Gastroesophageal sphincter (tissue), 4 donors: Measurements from ENCODE around the gene PRR20G. TPM values are rescaled to one million over a fixed set of nuclear protein-coding genes. Genes with fewer than 3 reads are reported as not detected.

ENCODE experiments used
- ATAC-seq: fragments of 150-250 bp; one replicate; pipeline ENCODE4 v1.9.1; 2016; ENCODE audit warnings: mild to moderate bottlenecking, moderate library complexity
- H3K27ac ChIP-seq, 4 donors: fragments of 200-600 bp; sonication (generic) in 3 of 4; 1 replicate in 3 of 4; 2 replicates in 1 of 4; pipeline ENCODE4 v1.5.1; 2016 to 2019
- H3K27me3 ChIP-seq: fragments of 200-600 bp; sonication (generic); one replicate; pipeline ENCODE4 v1.5.1; 2019
- H3K36me3 ChIP-seq, 2 donors: fragments of 200-600 bp; sonication (generic); one replicate each; pipeline ENCODE4 v1.5.1; 2019; ENCODE audit warnings: control low read depth in 1 of 2
- H3K4me1 ChIP-seq, 3 donors: fragments of 200-600 bp; sonication (generic); 1 replicate in 2 of 3; 2 replicates in 1 of 3; pipeline ENCODE4 v1.5.1; 2016 to 2019; ENCODE audit warnings: control low read depth in 2 of 3
- H3K4me3 ChIP-seq, 2 donors: fragments of 200-600 bp; sonication (generic); one replicate each; pipeline ENCODE4 v1.5.1; 2019; ENCODE audit warnings: mild to moderate bottlenecking in 1 of 2, moderate library complexity in 1 of 2
- H3K9me3 ChIP-seq, 3 donors: fragments of 200-600 bp; sonication (generic); one replicate each; pipeline ENCODE4 v1.5.1; 2017 to 2019; ENCODE audit warnings: control low read depth in 2 of 3
- EP300 ChIP-seq: sonication (generic); formaldehyde crosslinking; IDR thresholded peaks from one replicate; pipeline ENCODE4 v1.6.1; 2017; ENCODE audit warnings: antibody characterized with exemption, mild to moderate bottlenecking
- POLR2A ChIP-seq, 2 donors: fragments of 450-650 bp; IDR thresholded peaks; one replicate each; pipeline ENCODE4 v1.6.1; 2017; ENCODE audit warnings: antibody characterized with exemption in 2 of 2, mild to moderate bottlenecking in 2 of 2, moderate library complexity in 1 of 2
- POLR2AphosphoS5 ChIP-seq: sonication (generic); formaldehyde crosslinking; IDR thresholded peaks from one replicate; pipeline ENCODE4 v1.6.1; 2017; ENCODE audit warnings: antibody characterized with exemption
- WGBS, 2 donors: methylation state at CpG; one replicate each; pipeline ENCODE4 v1.1.5; 2018; ENCODE audit warnings: low coverage in 1 of 2; 5-methylcytosine and 5-hydroxymethylcytosine counted together
- total RNA-seq, 4 donors: library from RNA; depleted of rRNA; stranded (reverse); fragments of >200 nt; gene quantifications; one replicate each; pipeline ENCODE4 v1.1.0, GENCODE V29; 2016
- TF ChIP-seq, protein P1 (sequence below), 4 experiments: fragments of 200-600 bp in 2 of 4; fragments of 450-650 bp in 2 of 4; sonication (generic) in 1 of 4; IDR thresholded peaks; one replicate each; pipeline ENCODE4 v1.5.1; 2017 to 2019; ENCODE audit warnings: antibody characterized with exemption in 4 of 4, mild to moderate bottlenecking in 2 of 4, moderate library complexity in 2 of 4

Gene PRR20G
- total RNA-seq, 4 donors from 2014 or later: not detected

DNA sequence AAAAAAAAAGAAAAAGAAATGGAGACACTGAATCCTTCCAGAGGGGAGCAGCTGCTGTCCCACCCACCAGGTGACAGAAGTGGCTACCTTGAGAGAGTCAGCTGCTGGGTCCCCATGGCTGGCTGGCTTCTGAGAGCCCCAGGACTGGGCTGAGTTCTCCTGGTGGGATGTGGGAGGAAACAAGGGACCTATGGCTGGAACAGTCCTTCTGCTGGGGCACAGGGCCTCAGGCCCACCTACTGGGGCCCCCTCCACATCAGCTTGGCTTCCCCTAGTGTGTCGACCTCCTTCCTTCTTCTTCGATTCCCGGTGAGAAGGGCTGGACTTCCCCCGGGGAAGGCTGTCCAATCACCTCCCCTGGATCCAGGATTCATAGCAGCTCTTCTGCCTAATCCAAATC, 32.3 kb downstream of the PRR20G start:
- peaks cover 24% of the 10 kb centered on the region for H3K27me3 ChIP-seq
- H3K36me3 ChIP-seq: no peaks in the 10 kb centered on the region
- 47% methylated on average over 4 of the region's 4 CpGs; no CpG with 5 or more reads in 1 of the 2 donors for WGBS, 2 donors
- ATAC-seq: no peak
- H3K9me3 ChIP-seq: no peaks in the 10 kb centered on the region
- TF ChIP-seq, protein P1, sequence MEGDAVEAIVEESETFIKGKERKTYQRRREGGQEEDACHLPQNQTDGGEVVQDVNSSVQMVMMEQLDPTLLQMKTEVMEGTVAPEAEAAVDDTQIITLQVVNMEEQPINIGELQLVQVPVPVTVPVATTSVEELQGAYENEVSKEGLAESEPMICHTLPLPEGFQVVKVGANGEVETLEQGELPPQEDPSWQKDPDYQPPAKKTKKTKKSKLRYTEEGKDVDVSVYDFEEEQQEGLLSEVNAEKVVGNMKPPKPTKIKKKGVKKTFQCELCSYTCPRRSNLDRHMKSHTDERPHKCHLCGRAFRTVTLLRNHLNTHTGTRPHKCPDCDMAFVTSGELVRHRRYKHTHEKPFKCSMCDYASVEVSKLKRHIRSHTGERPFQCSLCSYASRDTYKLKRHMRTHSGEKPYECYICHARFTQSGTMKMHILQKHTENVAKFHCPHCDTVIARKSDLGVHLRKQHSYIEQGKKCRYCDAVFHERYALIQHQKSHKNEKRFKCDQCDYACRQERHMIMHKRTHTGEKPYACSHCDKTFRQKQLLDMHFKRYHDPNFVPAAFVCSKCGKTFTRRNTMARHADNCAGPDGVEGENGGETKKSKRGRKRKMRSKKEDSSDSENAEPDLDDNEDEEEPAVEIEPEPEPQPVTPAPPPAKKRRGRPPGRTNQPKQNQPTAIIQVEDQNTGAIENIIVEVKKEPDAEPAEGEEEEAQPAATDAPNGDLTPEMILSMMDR (IDR thresholded peaks at IDR 0.05): no peak
- TF ChIP-seq POLR2AphosphoS5 (no peak), POLR2A (IDR thresholded peaks at IDR 0.05) (no peak), EP300 (no peak)
- H3K27ac ChIP-seq: no peak overlapping the region
- no peaks in the 10 kb centered on the region for H3K4me1 ChIP-seq
- no peak overlapping the region for H3K4me3 ChIP-seq

DNA sequence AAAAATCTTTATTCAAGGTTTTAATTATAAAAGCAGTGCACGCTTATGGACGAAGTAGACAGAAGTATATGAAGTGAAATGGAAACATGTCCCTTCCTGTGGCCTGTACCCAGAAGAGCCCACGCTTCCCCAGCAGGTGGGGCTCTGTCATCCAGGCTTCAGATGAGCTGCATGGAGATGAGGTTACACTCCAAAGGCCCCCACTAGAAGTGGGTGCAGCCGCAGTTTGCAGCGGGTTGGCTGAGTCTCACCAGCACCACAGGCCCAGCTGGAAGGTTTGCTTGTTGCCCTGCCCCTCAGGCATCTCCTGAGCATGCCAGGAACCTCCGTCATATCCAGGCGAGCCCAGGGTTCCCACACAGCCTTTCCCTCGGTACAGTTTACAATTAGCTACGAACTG, 33.1 kb downstream of the PRR20G start:
- no peak overlapping the region for H3K4me3 ChIP-seq
- peaks cover 24% of the 10 kb centered on the region for H3K27me3 ChIP-seq
- no peak overlapping the region for H3K27ac ChIP-seq
- H3K36me3 ChIP-seq: no peaks in the 10 kb centered on the region
- no peaks in the 10 kb centered on the region for H3K4me1 ChIP-seq
- TF ChIP-seq EP300 (no peak), POLR2AphosphoS5 (no peak), POLR2A (IDR thresholded peaks at IDR 0.05) (no peak)
- TF ChIP-seq, protein P1 (IDR thresholded peaks at IDR 0.05): no peak
- ATAC-seq: no peak
- WGBS, 2 donors: 65 to 68% methylated on average over 4 to 7 of the region's 9 CpGs
- H3K9me3 ChIP-seq: no peaks in the 10 kb centered on the region

DNA sequence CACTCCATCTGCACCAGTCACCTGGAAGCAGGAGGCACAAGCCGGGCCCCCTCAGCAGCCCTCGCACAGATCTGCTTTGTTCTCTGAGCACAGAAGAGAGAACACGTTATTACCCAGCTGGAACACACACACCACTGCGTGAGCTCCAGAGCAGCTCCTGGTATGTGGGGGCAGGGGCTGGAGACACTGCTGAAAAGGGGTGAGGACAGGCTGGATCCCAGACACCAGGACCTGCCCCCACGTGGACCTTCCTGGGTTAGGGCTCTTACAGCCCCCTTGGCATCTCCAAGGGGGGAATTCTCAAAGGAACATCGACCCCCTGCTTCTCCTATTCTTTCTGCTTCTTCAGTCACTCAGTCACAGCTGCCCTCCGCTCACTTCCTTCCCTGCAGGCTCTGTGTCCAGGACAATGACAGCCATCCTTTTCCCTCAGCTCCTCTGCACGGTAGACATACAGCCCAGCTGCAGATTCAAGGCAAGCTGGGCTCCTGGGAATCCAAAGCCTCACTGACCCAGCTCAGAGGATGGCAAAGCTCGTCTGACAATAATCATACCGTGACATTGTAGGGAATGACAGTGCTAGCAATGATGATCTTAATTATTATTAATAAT, 33.7 kb downstream of the PRR20G start:
- Histone ChIP-seq H3K9me3 (no peaks in the 10 kb centered on the region), H3K27ac (no peak overlapping the region), H3K4me1 (no peaks in the 10 kb centered on the region), H3K4me3 (no peak overlapping the region), H3K27me3 (peaks cover 18% of the 10 kb centered on the region), H3K36me3 (no peaks in the 10 kb centered on the region)
- ATAC-seq: no peak
- TF ChIP-seq POLR2A (IDR thresholded peaks at IDR 0.05): no peak
- TF ChIP-seq, protein P1 (IDR thresholded peaks at IDR 0.05): no peak
- no peak for TF ChIP-seq POLR2AphosphoS5
- no peak for TF ChIP-seq EP300
- WGBS, 2 donors: 63 to 68% methylated on average over 4 to 7 of the region's 10 CpGs

DNA sequence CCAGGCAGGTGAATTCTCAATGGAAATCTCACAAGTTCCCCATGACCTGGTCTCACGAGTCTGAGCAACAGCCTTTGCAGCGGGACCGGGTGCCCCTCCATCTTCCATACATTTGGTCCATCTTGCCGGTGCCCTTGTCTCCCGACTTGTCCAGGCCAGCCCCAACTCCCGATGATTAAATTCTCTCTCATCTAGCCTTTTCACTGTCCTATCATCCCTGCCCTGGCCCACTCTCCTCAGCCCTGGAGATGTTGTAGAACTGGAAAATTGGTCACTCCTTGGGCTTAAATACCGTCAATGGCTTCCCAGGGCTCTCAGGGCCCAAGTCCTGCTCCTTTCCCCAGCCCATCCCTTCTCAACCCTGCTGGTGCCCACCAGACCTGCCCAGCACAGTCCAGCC, 34.4 kb downstream of the PRR20G start:
- 81 to 83% methylated on average over 5 to 7 of the region's 7 CpGs for WGBS, 2 donors
- H3K36me3 ChIP-seq: no peaks in the 10 kb centered on the region
- no peak overlapping the region for H3K4me3 ChIP-seq
- TF ChIP-seq EP300 (no peak), POLR2AphosphoS5 (no peak), POLR2A (IDR thresholded peaks at IDR 0.05) (no peak)
- TF ChIP-seq, protein P1 (IDR thresholded peaks at IDR 0.05): no peak
- H3K27me3 ChIP-seq: peaks cover 13% of the 10 kb centered on the region
- no peak overlapping the region for H3K27ac ChIP-seq
- ATAC-seq: no peak
- no peaks in the 10 kb centered on the region for H3K4me1 ChIP-seq
- H3K9me3 ChIP-seq: no peaks in the 10 kb centered on the region

DNA sequence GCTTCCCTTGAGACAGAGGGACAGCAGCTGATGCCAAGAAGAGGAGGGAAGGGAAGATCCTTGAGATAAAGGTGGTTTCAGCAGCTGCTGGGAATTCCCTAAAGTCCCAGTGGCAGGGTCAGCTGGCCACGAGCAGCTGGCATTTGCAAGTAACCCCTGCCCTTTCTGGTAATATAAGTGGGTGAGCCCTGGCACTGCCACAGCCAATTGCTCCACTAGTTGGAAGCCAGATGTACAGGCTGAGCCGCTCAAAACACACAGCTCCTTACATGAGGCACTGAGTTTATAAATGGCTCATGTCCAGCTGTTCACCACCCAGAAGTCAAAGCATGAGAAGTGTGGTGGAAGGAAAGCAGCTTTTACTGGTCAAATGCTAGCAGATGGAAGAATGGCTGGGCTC, 35.4 kb downstream of the PRR20G start:
- Histone ChIP-seq H3K4me3 (no peak overlapping the region), H3K36me3 (no peaks in the 10 kb centered on the region), H3K4me1 (no peaks in the 10 kb centered on the region), H3K9me3 (peaks cover 0 to 8% (median 0%) of the 10 kb centered on the region in 3 donors), H3K27me3 (peaks cover 13% of the 10 kb centered on the region), H3K27ac (no peak overlapping the region)
- TF ChIP-seq, protein P1 (IDR thresholded peaks at IDR 0.05): no peak
- no peak for TF ChIP-seq EP300
- no peak for TF ChIP-seq POLR2A (IDR thresholded peaks at IDR 0.05)
- TF ChIP-seq POLR2AphosphoS5: no peak
- no CpG with 5 or more reads among the region's 2 CpGs for WGBS, 2 donors
- ATAC-seq: no peak
